ENCODE data around the gene KIAA1586. TPM values are rescaled to one million over a fixed set of nuclear protein-coding genes. Genes with fewer than 3 reads are reported as not detected.

The KIAA1586 gene
- total RNA-seq, 2 donors from 2014 or later = 1.3 to 6.0 TPM

DNA sequence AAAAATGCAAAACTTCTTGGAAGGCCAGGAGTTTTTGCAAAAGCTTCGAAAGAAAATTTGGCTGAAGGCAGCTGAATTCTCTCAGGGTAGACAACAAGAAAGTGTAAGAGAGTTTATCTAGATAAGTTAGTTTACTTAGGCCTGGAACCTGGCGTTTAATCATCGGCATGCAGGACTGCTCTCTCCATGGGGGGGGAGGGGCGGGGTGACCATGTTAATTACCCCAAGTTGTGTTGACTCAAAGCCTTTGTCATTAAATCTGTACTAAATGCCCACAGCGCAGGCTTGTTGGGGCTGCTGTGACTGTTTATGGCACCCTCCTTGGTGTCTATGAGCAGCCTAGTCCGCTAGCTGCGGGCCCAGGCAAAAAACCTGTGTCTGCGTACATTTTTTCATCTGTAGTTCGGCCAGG, 23.4 kb downstream of the KIAA1586 start:
- DNase-seq (no peak), ATAC-seq (no peak)
- 69 to 73% methylated on average over 9 of the region's 9 CpGs for WGBS, 2 donors
- intact Hi-C loops (cut with DNase I) = no loop called here
- Histone ChIP-seq H3K4me3 (no peak overlapping the region), H3K4me1 (no peaks in the 10 kb centered on the region), H3K27ac (no peak overlapping the region), H3K36me3 (replicated peaks in 1 of 2; ENCODE audit: insufficient read depth in 1 of 2, low read depth in 2 of 2) (no peaks in the 10 kb centered on the region), H3K9me3 (no peaks in the 10 kb centered on the region), H3K27me3 (no peaks in the 10 kb centered on the region)
- TF ChIP-seq POLR2A (IDR thresholded peaks at IDR 0.05) = no peak
- TF ChIP-seq, protein P1, sequence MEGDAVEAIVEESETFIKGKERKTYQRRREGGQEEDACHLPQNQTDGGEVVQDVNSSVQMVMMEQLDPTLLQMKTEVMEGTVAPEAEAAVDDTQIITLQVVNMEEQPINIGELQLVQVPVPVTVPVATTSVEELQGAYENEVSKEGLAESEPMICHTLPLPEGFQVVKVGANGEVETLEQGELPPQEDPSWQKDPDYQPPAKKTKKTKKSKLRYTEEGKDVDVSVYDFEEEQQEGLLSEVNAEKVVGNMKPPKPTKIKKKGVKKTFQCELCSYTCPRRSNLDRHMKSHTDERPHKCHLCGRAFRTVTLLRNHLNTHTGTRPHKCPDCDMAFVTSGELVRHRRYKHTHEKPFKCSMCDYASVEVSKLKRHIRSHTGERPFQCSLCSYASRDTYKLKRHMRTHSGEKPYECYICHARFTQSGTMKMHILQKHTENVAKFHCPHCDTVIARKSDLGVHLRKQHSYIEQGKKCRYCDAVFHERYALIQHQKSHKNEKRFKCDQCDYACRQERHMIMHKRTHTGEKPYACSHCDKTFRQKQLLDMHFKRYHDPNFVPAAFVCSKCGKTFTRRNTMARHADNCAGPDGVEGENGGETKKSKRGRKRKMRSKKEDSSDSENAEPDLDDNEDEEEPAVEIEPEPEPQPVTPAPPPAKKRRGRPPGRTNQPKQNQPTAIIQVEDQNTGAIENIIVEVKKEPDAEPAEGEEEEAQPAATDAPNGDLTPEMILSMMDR (IDR thresholded peaks at IDR 0.05) = no peak

DNA sequence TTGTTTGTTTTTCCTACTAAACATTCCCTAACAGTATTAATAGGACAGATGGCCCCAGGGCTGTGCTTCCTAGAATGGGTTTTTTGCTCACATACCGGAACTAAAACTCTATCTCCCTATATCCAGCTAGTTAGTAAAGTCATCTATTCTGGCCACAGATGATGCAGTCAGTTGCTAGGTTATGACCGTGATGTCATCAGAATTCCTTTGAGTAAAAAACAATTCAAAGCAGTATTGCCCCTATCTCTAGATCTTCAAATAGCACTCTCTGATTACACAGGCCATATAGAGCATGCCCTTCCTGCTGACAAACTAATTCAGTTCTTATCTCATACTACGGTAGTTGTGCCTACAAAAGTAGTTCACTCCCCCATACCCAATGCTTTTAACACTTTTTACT, 25.6 kb downstream of the KIAA1586 start:
- no peak for TF ChIP-seq POLR2A (IDR thresholded peaks at IDR 0.05)
- TF ChIP-seq, protein P1 (IDR thresholded peaks at IDR 0.05) = no peak
- no peaks in the 10 kb centered on the region for H3K36me3 ChIP-seq (replicated peaks in 1 of 2; ENCODE audit: insufficient read depth in 1 of 2, low read depth in 2 of 2)
- H3K27ac ChIP-seq = no peak overlapping the region
- no peak overlapping the region for H3K4me3 ChIP-seq
- H3K4me1 ChIP-seq = no peaks in the 10 kb centered on the region
- no peaks in the 10 kb centered on the region for H3K9me3 ChIP-seq
- DNase-seq = no peak
- intact Hi-C loops (cut with DNase I) = no loop called here
- no peak for ATAC-seq
- WGBS, 2 donors = 78 to 88% methylated on average over 3 of the region's 3 CpGs
- no peaks in the 10 kb centered on the region for H3K27me3 ChIP-seq

DNA sequence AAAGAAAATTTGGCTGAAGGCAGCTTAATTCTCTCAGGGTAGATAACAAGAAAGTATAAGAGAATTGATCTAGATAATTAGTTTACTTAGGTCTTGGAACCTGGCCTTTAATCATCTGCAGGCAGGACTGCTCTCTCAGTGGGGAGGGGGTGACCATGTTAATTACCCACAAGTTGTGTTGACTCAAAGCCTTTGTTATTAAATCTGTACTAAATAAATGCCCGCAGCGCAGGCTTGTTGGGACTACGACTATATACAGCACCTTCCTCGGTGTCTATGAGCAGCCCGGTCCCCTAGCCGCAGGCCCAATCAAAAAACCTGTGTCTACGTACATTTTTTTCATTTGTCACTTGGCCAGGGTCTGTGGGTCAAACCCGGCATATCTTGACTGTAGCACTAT, 27.9 kb downstream of the KIAA1586 start:
- no peak for DNase-seq
- H3K4me3 ChIP-seq = no peak overlapping the region
- intact Hi-C loops (cut with DNase I) = no loop called here
- no peaks in the 10 kb centered on the region for H3K27me3 ChIP-seq
- no peak for TF ChIP-seq POLR2A (IDR thresholded peaks at IDR 0.05)
- no peaks in the 10 kb centered on the region for H3K36me3 ChIP-seq (replicated peaks in 1 of 2; ENCODE audit: insufficient read depth in 1 of 2, low read depth in 2 of 2)
- no peak for ATAC-seq
- H3K4me1 ChIP-seq = no peaks in the 10 kb centered on the region
- no peaks in the 10 kb centered on the region for H3K9me3 ChIP-seq
- no peak overlapping the region for H3K27ac ChIP-seq
- 92% methylated on average over 8 of the region's 8 CpGs for WGBS, 2 donors

DNA sequence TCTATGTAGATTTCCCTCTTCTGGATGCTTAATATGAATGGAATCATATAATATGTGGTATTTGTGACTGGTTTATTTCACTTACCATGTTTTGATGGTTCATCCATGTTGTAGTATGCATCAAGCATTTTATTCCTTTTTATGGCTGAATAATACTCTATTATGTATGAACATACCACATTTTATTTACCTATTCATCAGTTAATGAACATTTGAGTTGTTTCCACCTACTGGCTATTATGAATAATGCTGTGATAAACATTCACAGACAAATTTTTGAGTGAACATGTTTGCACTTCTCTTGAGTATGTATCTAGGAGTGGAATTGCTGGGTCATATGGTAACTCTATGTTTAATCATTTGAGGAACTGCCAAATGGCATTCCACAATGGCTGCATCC, 28.6 kb downstream of the KIAA1586 start:
- Histone ChIP-seq H3K4me1 (no peaks in the 10 kb centered on the region), H3K4me3 (no peak overlapping the region), H3K27ac (no peak overlapping the region), H3K27me3 (no peaks in the 10 kb centered on the region), H3K9me3 (no peaks in the 10 kb centered on the region), H3K36me3 (replicated peaks in 1 of 2; ENCODE audit: insufficient read depth in 1 of 2, low read depth in 2 of 2) (no peaks in the 10 kb centered on the region)
- DNase-seq (no peak), ATAC-seq (no peak)
- TF ChIP-seq, protein P1 (IDR thresholded peaks at IDR 0.05) = no peak
- no peak for TF ChIP-seq POLR2A (IDR thresholded peaks at IDR 0.05)
- intact Hi-C loops (cut with DNase I) = no loop called here

DNA sequence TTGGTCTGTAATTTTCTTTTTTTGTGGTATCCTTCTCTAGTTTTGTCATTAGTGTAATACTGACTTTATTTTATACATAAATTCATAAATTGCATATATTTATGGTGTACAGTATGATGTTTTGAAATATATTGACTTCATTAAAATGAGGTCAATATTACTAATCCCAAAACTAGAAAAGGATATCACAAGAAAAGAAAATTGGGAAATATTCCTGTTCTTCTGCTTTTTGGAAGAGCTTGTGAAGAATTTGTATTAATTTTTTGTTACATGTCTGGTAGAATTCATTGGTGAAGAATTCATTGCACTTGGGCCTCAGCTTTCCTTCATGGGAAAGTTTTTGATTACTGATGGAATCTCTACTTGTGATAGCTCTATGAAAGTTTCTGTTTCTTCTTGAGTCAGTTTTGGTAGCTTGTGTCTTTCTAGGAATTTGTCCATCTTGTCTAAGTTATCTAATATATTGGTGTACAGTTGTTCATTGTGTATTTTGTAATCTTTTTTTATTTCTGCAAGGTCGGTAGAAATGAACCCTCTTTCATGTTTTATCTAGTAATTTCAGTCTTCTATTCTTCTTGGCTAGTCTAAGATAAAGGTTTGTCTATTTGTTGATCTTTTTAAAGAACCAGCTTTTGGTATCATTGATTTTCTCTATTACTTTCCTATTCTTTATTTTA, 32.2 kb downstream of the KIAA1586 start:
- Histone ChIP-seq H3K36me3 (replicated peaks in 1 of 2; ENCODE audit: insufficient read depth in 1 of 2, low read depth in 2 of 2) (no peaks in the 10 kb centered on the region), H3K27ac (no peak overlapping the region), H3K4me1 (no peaks in the 10 kb centered on the region), H3K4me3 (no peak overlapping the region), H3K9me3 (no peaks in the 10 kb centered on the region), H3K27me3 (no peaks in the 10 kb centered on the region)
- DNase-seq (no peak), ATAC-seq (no peak)
- TF ChIP-seq POLR2A (IDR thresholded peaks at IDR 0.05) = no peak
- 60 to 91% methylated on average over 1 of the region's 1 CpG for WGBS, 2 donors
- intact Hi-C loops (cut with DNase I) = no loop called here

DNA sequence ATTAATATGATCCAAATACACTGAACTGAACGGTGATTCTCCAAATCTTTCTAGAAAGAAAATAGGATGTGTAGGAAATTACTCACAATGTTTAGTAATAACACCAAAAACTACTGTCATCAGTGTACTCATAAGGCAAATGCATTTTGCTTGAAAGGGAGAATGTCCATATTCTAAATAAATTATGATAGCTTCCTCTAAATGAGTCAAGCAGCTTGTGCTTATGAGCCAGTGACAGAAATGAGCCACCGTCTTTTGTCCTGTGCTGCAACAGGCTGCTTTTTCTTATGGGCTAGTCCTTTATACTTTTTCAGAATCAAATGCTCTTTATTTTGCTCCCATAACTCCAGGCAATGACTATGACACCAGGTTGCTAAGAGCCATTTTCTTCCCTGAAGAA, 39.0 kb downstream of the KIAA1586 start:
- Histone ChIP-seq H3K4me1 (no peaks in the 10 kb centered on the region), H3K27me3 (no peaks in the 10 kb centered on the region), H3K27ac (no peak overlapping the region), H3K4me3 (no peak overlapping the region), H3K9me3 (no peaks in the 10 kb centered on the region), H3K36me3 (replicated peaks in 1 of 2; ENCODE audit: insufficient read depth in 1 of 2, low read depth in 2 of 2) (no peaks in the 10 kb centered on the region)
- ATAC-seq (no peak), DNase-seq (no peak)
- 83 to 92% methylated on average over 2 of the region's 2 CpGs for WGBS, 2 donors
- intact Hi-C loops (cut with DNase I) = no loop called here
- no peak for TF ChIP-seq POLR2A (IDR thresholded peaks at IDR 0.05)
- TF ChIP-seq, protein P1 (IDR thresholded peaks at IDR 0.05) = no peak

Measured in body of pancreas (tissue), 4 donors.